Fibroblast of the aortic adventitia (primary cell): Measurements from ENCODE around the gene MCAT. TPM values are rescaled to one million over a fixed set of nuclear protein-coding genes. Genes with fewer than 3 reads are reported as not detected.
A peak's percentile ranks its signal among the peaks of the same experiment; 100 is the strongest.
"Not testable (repeated sequence)": the region's sequence is repeated elsewhere in the genome, so short reads cannot be mapped to it uniquely, and the experiment has no call there.

ENCODE experiments used
- DNase-seq: peaks from one replicate; pipeline ENCODE4 v3.0.0-alpha.2; 2010; ENCODE audit warnings: low read depth
- H3K4me3 ChIP-seq: 2 replicates; pipeline ENCODE4 v1.5.1; 2011; ENCODE audit warnings: low read depth, mild to moderate bottlenecking, control low read depth, low read length, moderate library complexity
- CTCF ChIP-seq: IDR thresholded peaks from 2 replicates; pipeline ENCODE4 v1.5.1; 2011; ENCODE audit warnings: mild to moderate bottlenecking, low read length, control low read depth, inconsistent platforms; ENCODE audit not compliant: insufficient read depth
- total RNA-seq: library from RNA; depleted of rRNA; stranded (reverse); fragments of >200 nt; gene quantifications from 2 replicates; pipeline ENCODE4 v1.2.3, GENCODE V29; 2012; ENCODE audit warnings: low replicate concordance

MCAT gene
- total RNA-seq, 1 donor, result 12.2 TPM

- no peak overlapping the region for H3K4me3 ChIP-seq
- no peak for DNase-seq
- TF ChIP-seq CTCF, result no peak
Observed at GRCh38 chr22:43148581-43148980, 5.4 kb upstream of the MCAT start.

DNA sequence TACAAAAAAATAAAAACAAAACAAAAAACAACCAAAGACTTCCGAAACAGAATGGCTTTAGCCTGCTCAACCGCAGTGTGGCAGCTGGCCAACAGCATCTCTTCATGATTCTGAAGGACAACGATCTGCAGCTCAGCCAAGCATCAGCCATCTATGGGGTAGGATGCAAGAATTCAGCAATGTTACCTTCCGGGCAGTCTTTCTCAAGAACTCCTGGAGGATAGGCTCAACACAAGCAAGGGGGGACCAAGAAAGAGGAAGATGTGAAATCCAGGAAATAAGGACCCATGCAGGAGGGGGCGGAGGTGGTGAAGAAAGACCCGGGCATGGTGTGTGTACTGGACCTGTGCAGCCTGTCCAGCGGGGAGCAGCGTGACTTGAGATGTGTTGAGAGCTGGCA lies 4.6 kb upstream of the MCAT start:
- no peak overlapping the region for H3K4me3 ChIP-seq
- no peak for TF ChIP-seq CTCF
- no peak for DNase-seq

- not testable (repeated sequence) for H3K4me3 ChIP-seq, DNase-seq
Observed at GRCh38 chr22:43146332-43146731, 3.1 kb upstream of the MCAT start.

GRCh38 chr22:43145371-43145770 lies 2.2 kb upstream of the MCAT start:
- not testable (repeated sequence) for H3K4me3 ChIP-seq, DNase-seq

DNA sequence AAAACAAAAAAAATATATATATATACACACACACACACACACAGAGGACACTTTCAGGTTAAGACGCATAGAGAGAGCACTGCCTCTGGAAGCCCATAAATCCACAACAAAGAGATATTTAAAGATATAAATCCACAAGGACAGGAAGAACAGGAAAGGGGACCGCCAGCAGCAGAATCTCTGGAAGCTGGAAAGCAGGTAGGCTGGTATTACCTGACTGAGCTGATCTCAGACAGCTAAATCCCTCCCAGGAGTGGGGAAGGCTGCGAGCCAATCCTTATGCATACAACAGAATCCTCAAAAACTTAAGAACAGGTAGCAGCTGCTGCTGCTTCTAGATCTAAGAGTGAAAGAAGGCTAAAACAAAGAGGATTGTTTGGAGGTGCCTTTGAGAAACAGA lies 1.8 kb upstream of the MCAT start:
- no peak for DNase-seq

DNA sequence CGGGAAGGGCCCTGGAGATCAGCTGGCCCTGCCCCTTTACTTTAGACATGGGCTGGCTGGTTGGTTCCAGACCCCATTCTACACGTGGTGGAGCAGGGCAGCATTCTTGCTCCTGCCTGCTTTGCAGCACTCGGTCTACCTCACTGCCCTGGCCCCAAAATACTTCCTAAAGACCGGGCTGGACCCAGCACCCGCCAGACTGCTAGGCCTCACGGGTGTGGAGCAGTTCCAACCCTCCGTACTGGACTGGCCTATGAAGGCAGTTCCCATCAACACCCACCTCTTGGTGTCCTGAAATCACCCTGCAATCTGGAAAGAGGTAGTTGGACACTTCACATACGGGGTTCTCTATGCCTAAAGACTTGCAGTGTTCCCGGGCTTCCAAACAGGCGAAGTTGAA lies 6.4 kb downstream of the MCAT start:
- no peak for DNase-seq
- no peak overlapping the region for H3K4me3 ChIP-seq
- no peak for TF ChIP-seq CTCF

More for the DNA sequence above, 1.8 kb upstream of the MCAT start:
- no peak for TF ChIP-seq CTCF
- H3K4me3 ChIP-seq, result no peak overlapping the region

DNA sequence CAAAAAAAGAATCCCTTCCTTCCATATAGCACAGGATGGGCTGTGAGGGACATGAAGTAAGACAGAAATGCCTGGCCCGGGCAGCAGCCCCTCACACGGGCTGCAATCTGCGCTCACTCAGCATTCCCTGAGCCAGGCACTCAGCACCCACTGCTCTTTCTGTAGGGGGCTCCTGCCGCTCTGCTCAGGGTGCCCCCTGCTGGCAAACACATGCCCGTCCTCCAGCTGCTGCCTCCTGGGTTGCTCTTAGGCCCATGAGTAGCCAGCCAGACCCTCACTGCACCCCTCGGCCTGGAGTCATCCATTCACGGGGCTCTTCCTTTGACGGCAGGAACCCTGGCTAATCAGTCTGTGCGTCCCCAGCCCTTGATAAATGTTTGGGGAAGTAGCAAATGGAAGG lies 6.9 kb downstream of the MCAT start:
- TF ChIP-seq CTCF, result peak; percentile 70
- no peak overlapping the region for H3K4me3 ChIP-seq
- DNase-seq, result peak; percentile 25

DNA sequence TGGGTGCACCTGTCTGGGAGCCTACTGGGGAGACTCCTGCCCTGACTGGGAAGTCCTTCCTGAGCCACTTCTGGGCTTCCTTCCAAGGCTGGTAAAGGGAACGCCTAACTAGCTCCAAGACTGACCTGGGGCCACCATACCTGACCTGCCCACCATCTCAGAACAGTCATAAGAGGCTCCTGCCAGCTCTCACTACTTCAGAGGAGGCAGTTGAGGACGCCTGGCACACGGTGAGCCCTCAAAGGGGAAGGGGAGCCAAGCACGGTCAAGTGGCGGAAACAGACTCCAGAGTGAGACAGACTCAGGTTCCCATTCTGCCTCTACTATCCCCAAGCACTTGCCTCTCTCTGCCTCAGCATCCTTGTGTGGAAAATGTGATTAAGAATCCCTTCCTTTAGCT lies 7.6 kb downstream of the MCAT start:
- no peak overlapping the region for H3K4me3 ChIP-seq
- no peak for DNase-seq
- no peak for TF ChIP-seq CTCF
